SW 1271 (cell line): ENCODE data around the gene SEPHS1.
"Not testable (repeated sequence)": the region's sequence is repeated elsewhere in the genome, so short reads cannot be mapped to it uniquely, and the experiment has no call there.

Experiments used
- DNase-seq, 2 experiments: peaks; one replicate each; lab custom pipeline; 2025; lab: John Stamatoyannopoulos, UW

SEPHS1 gene

GRCh38 chr10:13284050-13284449 is 64.0 kb downstream of the SEPHS1 start:
- no peak for DNase-seq

GRCh38 chr10:13282348-13282747 is 65.7 kb downstream of the SEPHS1 start:
- not testable (repeated sequence) for DNase-seq

GRCh38 chr10:13276749-13277365 is 71.2 kb downstream of the SEPHS1 start:
- DNase-seq: no peak

- not testable (repeated sequence) for DNase-seq
These were observed 71.9 kb downstream of the SEPHS1 start for GRCh38 chr10:13276146-13276545.

- no peak for DNase-seq
These were observed 75.9 kb downstream of the SEPHS1 start for GRCh38 chr10:13272164-13272571.

- no peak for DNase-seq
These were observed 76.4 kb downstream of the SEPHS1 start for GRCh38 chr10:13271552-13272163.

- no peak for DNase-seq
These were observed 77.1 kb downstream of the SEPHS1 start for GRCh38 chr10:13270877-13271551.

- no peak for DNase-seq
These were observed 79.3 kb downstream of the SEPHS1 start for GRCh38 chr10:13268841-13269240.

- no peak for DNase-seq
These were observed 79.8 kb downstream of the SEPHS1 start for GRCh38 chr10:13268310-13268709.
